ENCODE measurements around the gene TPPP3. TPM values are rescaled to one million over a fixed set of nuclear protein-coding genes. Genes with fewer than 3 reads are reported as not detected.
A peak's percentile ranks its signal among the peaks of the same experiment; 100 is the strongest.

The TPPP3 gene
- total RNA-seq, 1 donor from 2014 or later: 22.6 TPM

GRCh38 chr16:67404740-67405226, 11.5 kb upstream of the TPPP3 start:
- no peak for DNase-seq

GRCh38 chr16:67403976-67404555, 10.8 kb upstream of the TPPP3 start:
- DNase-seq: no peak

GRCh38 chr16:67400901-67401300, 7.6 kb upstream of the TPPP3 start:
- DNase-seq: no peak

DNA sequence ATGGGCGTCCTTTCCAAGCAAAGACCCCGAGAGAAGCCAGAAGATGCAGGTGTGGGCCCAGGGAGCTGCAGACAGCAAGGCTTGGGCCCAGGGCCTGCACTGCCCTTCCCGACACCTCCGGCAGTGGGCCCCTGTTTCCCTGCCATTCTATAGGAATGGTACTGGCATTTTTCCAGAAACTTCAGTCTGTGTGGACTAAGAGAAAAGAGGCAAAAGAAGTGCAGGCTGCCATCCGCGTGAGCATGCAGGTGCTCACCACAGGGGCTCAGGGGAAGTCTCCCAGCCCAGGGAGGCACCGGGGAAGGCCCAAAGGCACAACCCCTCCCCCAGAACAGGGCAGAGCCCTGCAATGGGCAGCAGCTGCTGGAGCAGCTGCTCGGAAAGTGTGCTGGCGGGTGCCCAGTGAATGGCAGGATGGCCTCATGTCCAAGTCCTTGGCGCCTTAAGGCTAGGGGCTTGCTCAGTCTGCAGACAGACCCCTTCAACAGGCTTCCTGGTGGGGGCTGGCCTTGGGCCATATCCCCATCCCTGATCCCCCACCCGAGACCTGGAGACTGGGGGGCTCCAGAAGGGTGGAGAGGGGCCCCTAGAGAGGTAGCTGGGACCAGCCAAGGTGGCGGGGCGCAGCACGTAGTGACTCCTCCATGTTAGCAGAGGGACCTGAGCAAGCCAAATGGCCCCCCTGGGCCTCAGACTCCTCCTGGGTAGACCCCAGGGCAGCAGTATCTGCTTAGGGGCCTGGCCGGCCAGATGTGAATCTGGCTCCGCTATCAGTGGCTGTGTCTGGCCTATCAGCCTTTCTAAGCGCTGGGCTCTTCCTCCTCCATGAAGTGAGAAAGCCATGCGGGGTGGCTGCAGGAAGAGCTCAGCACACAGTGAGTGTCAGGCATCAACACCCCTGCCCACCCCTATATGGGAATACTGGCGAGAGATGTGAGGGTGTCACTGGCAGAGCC, 6.7 kb upstream of the TPPP3 start:
- DNase-seq: no peak

GRCh38 chr16:67399218-67399733, 6.0 kb upstream of the TPPP3 start:
- no peak for DNase-seq

GRCh38 chr16:67398546-67399217, 5.4 kb upstream of the TPPP3 start:
- DNase-seq: no peak

DNA sequence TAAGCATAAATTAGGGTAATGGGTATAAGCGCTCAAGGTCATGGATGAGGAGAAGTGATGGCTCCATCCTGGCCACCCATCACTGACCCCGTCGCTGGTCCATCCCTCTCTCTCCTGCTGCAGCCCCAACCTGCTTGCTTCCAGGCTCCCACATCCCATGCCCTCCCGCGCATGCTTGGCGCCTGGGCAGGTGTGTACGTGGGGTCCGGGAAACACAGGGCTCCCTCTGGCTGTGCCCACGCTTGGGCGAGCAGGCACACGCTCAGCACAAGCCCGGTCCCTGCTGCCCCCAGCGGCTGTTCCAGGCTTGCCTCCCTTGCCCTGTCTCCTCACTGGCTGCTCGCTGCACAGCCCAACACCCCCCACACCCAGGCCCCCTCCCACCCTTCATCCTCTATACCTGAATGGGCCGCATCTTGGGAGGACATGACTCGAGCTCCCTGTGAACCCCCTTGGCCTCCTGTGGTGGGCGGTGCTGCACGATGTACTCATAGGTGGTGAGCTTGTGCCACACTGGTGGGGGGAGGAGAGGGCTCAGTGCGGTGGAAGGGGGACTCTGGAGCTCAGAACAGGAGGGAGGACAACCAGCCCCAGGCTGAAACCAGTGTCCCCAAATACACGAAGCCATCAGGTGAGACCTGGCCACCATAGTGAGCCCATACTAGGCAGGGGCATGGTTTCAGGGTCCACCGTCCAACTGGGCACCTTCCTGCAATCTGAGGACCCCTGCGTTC, 4.7 kb upstream of the TPPP3 start:
- DNase-seq: no peak

DNA sequence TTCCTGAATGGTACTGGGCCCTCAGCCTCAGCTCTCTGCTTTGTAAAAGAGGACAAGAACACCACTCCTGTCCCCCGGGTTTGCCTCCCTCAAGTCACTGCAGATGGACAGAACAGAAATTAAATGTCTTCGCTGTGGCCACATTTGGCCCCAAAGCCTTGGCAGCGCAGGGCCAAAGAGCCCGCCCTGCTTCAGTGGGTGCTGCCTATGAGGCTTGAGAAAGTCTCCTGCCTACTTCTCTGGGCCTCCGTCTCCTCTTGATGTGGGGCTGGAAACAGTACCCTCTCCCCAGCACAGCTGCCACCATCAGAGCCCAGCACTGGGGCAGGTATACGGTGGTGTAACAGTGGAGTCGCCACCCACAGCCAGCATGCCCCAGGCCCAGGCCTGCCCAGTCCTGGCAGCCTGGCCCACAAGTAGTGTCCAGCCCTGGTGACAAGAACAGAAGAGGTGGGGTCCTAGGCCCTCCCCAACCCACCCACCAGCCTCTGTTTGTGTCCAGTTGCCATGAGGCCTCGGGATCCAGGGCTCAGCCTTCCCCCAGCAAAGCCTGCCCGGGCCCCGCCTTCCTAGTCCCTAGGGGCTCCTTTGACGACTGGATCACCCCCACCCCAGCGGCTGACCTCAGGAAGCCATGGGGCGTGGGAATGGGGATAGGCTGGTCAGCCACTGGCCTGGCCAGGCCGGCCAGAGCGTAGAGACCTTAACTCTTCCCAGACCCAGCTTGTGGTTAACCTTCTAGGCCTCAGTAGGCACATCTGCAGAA, 3.9 kb upstream of the TPPP3 start:
- DNase-seq: peak; percentile 32

GRCh38 chr16:67396159-67397035, 3.1 kb upstream of the TPPP3 start:
- DNase-seq: peak; percentile 79

- DNase-seq: no peak
Measured at GRCh38 chr16:67395458-67396158, 2.3 kb upstream of the TPPP3 start.

DNA sequence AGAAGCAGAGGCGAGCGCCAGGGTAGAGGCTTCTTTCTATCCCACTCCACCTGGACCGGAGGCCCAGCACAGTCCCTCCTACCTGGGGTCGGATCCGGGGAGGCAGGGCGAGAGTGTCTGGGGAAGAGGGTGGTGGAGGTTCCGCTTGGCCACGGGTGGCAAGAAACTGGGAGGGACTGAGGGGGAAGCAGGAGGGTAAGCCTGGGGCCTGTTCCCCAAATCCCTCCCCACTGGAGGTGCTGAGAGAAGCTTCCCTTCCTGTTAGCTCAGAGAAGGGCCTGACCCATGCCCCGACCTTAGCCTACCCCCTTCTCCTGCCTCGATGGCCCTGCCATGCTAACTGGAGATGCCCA, 1.8 kb upstream of the TPPP3 start:
- DNase-seq: no peak

DNA sequence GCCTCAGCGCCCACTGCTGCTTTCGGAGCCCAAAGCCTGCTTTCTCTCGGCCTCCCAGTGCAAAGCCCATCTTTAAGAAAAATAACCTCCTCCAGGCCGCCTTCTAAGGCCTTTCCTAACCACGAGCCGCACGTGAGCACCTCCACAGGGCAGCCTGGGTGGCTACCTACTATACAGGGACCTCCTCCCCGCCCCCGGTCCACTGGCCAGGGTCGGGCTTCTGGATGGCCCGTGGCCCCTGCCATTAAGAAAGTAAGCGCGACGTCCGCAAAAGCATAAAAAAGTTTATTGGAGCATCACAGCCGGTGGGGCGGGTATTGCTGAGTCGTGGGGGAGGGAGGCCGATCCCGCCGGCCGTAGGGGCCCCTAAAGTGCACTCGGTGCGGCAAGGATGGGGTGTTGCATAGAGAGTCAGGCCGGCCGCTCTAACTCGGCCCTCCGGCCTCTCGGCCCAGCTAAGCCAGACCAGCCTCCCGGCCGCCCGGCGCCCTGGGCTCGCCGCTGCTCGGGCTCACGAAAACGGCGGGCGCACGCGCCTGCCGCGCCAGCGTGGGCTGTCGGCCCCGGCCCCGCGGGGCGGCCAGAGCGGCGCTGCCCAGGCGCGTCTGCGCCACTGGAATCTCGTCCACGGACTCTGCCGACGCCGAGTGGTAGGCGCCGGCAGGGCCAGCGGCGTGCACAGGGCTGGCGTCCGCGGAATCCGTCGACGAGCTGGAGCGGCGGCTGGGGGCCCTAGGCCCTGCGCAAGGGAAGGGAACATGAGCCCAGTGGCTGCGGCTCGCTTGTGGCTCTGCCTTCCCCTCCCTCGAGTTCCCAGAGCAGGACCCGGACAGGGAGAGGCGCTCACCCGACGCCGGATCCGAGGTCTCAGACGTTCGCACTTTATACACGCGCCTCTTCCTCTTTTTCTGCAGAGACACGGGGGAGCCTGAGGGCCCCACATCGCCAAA, 1.1 kb upstream of the TPPP3 start:
- no peak for DNase-seq

GRCh38 chr16:67393788-67394154, 473 bp upstream of the TPPP3 start:
- no peak for DNase-seq

DNA sequence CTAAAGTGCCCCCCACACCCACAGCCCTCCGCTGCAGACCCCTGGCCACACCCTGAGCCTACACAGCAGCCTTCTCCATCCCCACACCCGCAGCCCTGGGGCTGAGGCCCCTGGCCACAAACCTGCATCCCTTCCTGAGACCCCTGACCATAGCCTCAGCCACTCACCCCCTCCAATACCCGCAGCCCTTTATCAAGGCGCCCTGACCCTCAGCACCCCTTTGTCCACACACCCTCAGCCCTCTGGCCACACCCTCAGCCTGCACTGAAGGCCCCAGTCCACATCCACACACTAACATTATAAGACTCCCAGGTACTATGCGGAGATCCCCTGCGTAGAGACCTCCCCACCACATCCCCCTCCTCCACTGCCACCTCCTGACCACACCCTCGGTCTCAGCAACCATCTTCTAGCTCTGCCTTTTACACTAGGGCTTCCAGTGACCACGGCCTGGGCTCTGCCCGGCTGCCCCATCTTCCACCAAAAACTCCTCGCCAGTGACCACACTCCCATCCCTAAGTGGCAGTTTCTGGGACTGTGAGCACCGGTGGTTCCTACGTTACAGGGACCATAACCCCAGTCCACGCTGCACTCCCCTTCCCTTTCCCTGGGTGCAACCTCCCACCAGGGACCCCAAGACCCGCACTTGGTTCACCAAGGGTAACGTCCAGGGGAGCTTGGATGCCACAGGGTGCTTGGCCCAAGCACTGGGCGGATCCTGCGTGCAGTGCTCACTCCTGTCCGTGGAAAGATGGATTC, 818 bp downstream of the TPPP3 start:
- no peak for DNase-seq

GRCh38 chr16:67391424-67392300, 1.6 kb downstream of the TPPP3 start:
- no peak for DNase-seq

- DNase-seq: no peak
Measured at GRCh38 chr16:67390816-67391423, 2.4 kb downstream of the TPPP3 start.

All from skin of body (tissue), 2 donors.